OCI-M2 (cell line): Measurements from ENCODE around the gene ETF1.
"Not testable (repeated sequence)": the region's sequence is repeated elsewhere in the genome, so short reads cannot be mapped to it uniquely, and the experiment has no call there.

Experiments used
- DNase-seq: peaks from one replicate; lab custom pipeline; 2025; ENCODE audit not compliant: unreplicated experiment; lab: John Stamatoyannopoulos, UW

Gene ETF1

DNA sequence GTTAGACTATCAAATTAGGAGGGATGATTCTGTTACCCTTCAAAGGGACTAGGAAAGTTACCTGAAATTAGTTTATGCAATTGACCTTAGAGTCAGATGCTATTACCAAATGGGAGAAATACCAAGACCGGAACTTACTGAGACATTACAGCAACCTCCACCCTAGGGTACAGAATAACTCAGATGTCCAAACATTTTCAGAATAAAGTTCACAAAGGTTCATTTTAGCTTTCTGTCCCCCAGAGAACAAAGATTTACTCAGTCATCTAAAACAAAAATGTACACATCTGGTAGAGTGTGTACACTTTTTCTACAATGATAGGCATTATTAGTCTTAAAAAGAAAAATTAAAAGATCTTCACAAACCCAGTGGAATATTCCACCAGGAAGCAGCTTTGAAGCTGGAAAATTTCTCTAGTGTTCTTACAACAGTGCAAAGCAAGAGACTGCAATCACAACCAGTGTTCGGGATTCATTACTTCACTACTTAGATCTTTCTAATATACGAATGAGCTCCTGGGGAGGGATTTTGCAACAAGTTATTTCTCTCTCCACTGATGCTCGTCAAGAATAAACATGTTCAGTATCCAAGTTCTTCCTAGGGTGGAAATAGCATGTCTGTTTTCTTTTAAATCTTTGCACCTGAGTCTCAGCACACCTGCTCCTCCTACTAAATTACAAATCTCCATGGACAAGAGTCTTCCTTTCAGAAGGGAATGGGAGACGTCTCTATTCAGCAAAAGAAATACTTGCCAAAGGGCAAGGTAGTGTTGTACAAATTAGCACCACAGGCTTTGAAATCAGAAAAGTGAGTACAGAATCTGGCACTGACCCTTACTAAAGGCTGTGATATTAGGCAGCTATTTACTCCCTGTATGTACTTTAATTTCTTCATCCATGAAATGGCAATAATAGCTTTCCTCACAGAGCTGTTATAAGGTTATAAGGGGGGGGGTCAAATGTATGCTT, 8.8 kb downstream of the ETF1 start:
- no peak for DNase-seq

DNA sequence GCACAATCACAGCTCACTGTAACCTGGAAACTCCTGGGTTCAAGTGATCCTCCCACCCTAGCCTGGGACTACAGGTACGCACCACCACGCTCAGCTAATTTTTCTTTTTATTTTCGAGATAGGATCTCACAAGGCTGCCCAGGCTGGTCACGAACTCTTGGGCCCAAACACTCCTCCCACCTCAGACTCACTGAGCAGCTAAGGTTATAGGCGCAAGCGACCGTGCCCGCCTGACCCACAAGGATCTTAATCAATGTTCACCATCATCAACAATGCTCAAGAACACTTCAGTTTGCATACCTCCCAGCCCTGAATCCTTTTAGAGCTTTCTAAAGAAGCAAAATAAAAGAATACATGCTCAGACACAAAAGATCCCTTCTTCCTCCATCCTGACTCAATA, 13.2 kb downstream of the ETF1 start:
- no peak for DNase-seq

DNA sequence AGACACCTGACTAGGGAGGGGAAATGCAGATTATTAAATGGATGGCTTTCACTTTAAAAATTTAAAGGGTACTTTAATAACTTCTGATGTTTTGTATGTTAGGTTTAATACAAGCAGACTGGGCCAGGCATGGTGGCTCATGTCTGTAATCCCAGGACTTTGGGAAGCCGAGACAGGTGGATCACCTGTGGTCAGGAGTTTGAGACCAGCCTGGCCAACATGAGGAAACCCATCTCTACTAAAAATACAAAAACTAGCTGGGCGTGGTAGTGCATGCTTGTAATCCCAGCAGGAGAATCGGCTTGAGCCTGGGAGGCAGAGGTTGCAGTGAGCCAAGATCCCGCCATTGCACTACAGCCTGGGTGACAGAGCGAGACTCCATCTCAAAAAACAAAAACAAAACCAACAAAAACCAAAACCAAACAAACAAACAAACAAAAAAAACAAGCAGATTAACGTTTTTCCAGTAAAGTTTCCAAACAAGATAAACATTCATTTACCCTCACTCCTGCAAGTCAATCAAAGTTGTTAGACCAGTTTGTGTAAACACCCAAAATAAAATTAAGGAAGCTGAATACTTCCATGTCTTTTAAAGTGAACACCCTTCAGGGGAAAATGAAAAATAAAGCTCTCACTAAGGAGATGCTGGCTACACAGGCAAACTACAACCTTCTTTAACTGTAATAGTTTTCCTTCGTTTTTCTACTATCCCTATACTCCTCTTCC, 14.1 kb downstream of the ETF1 start:
- DNase-seq = no peak

DNA sequence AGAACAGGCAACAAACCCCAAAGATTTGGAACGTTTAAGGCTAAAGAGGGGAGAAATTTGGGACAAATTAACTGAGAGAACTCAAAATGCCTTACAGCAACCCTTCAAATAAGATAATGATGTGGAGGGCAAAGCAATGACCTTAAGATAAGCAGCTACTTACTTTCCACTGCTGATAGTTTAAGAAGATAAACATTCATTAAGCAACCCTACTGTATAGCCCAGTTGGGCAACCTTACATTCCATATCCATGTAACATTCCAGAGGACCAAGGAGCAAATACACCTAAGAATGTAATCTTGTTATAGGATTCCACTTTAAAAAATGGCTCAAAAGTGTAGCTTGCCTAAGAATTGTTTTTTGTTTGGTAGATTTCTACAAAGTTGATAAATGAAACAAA, 14.8 kb downstream of the ETF1 start:
- DNase-seq = no peak

DNA sequence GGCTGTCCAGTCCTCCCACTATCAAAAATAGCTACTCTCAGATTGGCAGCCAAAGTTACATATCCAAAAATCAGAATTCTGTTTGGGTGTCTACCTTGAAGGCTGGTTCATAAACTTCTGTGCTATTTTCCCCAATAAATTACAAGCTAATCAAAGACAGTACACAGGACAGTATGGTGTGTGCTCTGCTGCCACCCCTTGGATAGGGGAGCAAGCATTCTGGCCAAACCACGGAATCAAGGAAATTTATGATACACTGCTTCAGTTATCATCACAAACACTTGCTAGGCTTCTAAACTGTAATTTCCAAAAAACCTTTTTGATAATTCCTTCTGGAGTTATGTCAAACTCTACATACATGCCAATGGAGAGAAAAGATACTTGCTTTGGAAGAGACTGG, 15.9 kb downstream of the ETF1 start:
- no peak for DNase-seq

DNA sequence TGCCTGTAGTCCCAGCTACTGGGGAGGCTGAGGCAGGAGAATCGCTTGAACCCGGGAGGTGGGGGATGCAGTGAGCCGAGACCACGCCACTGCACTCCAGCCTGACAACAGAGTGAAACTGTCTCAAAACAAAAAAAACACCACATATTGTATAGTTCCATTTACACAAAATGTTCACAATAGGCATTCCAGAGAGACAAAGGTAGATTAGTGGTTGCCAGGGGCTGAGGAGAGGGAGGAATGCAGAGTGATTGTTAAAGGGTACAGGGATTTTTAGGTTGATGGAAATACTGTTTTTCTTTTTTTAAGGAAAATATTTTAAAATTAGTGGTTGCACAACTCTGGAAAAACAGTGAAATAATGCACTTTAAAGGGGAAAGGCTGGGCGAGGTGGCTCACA, 19.6 kb downstream of the ETF1 start:
- no peak for DNase-seq

DNA sequence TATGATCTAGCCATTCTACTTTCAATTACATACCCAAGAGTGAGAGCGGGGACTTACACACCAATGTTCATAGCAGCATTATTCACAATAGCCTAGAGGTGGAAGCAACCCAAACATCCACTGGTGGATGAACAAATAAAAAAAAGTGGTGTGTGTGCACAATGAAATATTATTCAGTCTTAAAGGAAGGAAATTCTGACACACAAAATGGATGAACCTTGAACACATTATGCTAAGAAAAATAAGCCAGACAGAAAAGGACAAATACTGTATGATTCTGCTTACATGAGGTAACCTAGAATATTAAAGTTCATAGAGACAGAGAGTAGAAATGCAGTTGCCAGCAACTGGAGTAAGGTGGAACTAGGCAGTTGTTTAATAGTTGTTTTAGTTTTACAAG, 22.1 kb downstream of the ETF1 start:
- no peak for DNase-seq

DNA sequence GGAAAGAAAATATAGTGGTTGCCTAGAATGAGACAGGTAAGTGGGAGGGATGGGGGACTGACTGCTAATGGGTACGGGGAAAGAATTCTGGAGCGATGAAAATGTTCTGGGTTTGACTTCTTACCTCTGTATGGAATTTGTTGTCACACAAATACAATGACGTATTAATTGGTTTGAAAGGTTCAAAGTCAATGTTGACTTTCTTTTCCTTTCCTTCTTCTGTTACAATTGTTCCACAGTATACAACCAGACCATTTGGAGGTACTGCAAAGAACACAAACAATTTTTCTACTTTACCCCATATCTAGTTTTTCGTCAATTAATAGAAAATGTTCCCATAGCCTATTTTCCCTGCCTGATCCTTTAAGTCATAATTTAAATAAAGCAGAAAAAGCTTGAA, 25.6 kb downstream of the ETF1 start:
- DNase-seq = no peak

DNA sequence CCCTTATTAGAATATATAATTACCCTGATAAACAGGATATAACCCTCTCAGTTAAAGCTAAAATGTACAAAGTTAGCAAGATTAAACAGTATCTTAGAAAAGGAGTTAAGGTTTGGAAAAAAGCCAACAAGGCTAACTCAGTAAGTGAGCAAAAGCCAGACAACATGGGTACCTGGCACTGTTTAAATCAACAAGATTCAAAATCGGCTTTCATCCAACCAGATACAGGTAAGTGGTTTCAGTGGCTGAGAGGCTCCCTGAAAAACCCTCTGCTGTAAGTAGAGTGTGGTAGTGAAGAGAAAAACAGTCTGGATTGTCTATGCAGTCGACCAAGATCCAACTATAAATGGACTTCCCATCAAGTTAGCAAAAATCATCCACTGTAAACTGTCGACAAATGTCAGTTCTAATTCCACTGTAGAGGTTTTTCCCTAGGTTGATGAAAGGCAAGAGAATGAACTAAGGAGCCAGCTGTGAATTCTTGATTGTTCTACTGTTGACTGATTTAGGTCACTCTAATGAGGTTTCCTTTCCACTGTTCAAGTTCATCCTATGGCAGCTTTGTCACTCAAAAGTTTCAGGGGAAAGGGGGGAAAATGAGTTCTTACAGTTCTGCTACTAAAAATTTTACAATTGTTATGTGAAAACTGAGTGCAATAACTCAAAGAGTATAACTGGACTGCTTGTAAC, 27.3 kb downstream of the ETF1 start:
- no peak for DNase-seq

DNA sequence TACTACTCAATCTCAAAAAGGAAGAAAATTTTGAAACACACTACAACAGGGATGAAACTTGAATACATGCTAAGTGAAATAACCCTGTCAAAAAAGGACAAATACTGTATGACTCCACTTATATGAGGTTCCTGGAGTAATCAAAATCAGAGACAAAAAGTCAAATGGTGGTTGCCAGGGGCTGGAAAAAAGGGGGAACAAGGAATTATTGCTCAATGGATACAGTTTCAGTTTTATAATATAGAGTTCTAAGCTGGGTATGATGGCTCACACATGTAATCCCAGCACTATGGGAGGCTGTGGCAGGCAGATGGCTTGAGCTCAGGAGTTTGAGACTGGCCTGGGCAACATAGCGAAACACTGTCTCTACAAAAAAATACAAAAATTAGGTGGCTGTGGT, 29.0 kb downstream of the ETF1 start:
- no peak for DNase-seq

DNA sequence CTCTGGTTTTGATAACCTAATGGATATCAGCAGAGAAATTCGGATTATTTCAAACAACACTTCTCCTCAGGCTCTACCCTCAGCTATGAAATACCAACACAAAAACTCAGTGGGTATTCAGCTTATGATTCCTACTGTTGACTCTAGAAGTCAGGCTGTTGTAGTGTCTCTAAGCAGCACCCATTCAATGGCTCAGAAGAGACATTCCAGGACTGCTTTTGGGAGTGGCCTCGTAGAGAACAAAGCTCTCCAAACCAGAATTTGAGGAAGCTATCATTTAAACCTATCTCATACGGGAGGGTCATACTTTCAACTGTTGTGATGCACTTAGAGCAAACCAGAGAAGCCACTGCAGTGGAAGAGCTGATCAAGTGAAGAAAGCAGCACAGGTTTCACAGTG, 34.1 kb downstream of the ETF1 start:
- DNase-seq = no peak

DNA sequence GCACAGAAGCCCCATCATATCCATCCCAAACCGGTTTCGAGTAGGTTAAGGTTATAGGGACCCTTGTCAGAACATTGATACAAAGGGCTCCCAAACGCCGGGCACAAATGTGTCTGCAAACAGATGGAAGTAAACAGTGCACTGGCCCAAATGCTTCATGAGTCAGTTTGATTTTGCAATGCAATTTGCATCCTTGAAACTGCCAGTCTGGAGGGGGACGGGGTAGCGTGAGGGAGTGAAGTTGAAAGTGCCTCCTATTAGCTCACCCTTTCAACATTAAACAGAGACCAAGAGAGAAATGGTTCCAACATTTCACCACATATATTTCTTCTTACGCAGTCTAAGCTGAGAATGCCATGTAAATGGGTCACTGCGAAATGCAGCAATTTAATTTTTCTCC, 35.6 kb downstream of the ETF1 start:
- not testable (repeated sequence) for DNase-seq

DNA sequence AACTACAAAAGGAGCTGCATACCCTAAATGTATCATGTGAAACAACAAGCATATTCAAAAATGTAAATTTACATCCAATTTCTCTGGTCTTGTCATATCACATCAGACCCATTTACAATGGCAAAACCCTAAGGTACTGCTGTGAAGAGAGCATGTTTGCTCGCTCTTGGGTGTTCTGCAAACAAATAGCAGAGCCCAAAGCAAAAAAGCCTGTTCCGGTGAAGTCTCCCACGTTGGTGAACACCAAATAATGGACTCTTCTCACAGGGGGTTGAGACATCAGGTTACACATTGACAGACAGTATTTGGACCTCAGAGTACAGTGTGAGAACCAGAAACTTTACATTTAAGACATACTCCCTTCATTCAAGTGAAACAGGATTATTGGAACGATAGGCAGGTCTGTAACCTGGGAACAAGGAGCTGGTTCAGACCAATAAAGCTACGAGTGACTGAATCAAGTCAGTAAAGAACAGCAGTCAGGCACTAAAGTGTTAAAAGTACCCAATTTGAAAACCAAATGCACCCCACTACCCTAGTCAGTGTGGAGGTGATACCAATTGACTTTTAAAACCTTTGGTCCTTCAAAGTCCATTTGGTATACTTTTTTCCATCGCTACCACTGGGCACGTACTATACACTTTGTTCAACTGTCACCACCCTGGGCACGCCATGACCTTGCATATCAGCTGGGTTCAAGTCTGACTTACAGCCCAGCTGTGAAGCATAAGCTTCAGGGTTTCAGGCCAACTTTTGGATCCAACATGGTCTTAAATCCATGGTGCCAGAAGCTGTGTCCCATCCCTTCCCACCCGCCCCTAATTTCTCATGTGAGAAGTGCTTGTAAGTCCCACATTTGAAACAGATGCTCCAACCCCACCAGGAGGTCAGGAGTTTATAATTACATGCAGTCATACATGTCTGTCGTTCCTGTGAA, 36.4 kb downstream of the ETF1 start:
- DNase-seq = no peak

DNA sequence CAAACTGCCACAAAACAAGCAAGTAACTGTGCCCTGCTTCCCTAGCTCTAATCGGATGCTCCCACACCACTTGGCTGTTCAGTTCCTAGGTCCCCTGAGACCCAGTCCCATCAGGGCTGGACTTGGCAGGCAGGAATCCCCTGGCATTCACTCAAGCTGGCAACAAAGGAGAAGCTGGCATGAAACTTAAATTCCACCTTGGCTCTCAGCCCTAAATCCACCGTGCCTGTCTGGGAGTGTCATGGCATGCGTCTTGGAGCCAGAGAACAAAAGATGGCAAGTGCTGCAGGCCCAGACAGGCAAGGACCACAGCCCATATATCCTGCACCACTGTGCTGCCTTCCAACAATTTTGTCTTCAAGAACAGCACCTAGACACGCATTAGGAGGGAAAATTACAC, 38.2 kb downstream of the ETF1 start:
- no peak for DNase-seq

DNA sequence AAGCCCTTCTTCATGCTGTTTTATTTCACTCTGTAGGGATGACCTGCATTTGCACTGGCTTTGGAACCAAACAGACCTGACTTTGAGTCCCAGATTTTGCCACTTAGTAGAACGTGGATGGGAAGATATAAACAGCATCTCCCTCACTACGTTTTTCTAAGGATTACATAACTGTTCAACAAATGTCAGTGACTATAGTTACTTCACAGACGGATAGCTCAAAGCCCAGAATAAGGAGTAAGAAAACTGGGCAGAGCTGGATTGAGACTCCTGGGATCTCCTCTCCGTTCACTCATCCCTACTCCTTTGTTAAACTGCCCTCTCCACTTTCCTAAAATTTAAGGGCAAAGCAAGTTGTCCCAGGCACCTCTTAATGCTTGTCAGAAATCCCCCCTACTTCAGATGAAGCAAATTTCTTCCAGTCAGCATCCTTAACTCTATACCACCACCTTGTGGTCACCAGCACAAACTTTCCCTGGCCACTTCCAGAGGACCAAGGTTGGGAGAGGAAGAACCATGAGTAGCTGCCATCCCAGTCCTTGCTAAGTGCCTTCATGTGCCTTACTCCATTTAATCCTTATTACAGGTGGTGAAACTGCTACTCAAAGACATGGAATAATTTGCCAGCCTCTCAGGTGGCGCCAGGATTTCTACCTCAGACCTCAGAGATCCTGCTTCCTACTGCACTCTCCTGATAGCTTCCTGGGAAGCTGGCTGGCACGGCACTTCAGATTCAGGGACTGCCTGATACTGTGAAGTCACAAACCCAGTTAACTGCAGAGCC, 39.4 kb downstream of the ETF1 start:
- DNase-seq = no peak

DNA sequence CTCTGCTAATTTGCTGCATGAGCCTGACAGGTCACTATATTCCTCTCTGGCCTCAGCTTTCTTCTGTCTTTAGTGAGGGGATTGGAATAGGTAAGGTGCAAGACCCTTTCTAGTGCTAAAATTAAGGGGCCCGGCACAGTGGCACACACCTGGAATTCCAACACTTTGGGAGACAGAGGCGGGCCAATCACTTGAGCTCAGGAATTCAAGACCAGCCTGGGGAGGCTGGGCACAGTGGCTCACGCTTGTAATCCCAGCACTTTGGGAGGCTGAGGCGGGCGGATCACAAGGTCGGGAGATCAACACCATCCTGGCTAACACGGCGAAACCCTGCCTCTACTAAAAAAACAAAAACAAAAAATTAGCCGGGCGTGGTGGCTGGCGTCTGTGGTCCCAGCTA, 40.5 kb downstream of the ETF1 start:
- no peak for DNase-seq

DNA sequence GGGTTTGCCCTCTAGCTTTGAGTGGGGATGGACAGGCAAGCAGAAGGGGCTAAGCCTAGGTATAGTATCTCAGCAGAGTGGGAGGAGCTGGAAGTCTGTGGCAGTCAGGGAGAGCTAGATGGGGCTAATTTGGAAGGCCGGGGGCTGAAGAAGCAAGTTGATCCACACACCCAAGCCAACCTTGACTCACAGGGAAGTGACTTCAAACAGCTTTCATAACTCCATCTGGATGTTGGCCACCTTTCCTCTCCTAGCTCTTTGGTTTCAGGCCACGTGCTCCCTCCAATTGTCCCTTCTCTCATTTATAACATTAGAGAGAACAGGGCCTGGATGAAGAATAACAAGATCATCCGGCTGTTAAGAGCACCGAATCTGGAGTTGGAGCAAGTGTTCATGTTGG, 40.9 kb downstream of the ETF1 start:
- DNase-seq = no peak

DNA sequence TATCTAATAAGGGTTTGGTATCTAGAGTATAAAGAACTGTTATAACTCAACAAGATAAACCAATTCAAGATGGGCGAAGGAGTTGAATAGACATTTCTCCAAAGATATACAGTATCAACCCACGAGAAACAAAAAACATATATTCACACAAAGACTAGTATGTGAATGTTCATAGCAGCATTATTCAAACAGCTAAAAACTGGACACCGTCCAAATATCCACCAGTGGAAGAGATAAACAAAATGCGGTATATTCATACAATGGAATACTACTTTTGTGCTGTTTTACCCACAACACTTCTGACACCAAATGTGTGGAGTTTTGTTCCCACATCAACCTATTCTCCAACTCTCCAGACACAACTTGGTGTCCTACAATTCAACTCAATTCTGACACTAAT, 44.7 kb downstream of the ETF1 start:
- no peak for DNase-seq

DNA sequence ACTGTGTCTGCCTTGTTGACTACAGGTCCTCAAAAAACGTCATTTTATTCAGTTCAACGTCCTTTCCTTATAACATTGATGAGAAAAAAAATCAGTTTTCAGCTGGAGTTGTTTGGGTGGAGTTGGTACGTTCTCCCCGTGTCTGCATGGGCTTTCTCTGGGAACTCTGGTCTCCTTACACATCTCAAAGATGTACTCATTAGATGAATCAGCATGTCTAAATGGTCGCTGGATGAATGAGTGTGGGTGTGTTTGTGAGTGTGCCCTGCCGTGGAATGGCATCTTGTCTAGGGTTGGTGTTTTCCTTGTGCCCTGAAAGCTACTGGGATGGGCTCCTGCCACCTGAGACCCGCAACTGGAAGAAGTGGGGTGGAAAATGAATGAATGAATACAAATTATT, 47.7 kb downstream of the ETF1 start:
- DNase-seq = no peak

DNA sequence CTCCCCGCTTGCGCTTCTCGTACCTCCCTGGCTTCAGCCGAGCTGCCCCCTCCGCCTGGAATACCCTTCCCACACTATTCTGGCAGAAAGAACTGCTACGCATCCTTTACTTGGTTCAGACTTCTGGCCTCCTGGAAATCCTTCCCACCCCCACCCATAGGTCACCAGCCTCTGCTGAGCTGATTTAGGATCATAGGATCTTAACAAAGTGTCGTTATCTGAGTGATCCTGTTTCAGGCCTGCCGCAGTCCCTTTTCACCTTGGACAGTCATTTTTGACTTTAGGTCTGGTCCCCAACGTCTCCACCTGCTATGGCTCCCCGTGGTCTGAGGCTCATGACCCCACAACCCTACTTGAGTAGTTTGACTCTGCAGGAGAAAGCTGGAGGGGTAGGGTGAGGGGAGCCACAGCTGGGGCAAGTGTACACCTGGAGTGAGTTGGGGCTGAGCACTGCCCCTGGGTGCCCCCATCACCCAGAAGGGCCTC, 50.4 kb downstream of the ETF1 start:
- no peak for DNase-seq
